A673 (cell line): Measurements from ENCODE around the gene MRFAP1L1. TPM values are rescaled to one million over a fixed set of nuclear protein-coding genes. Genes with fewer than 3 reads are reported as not detected.

Experiments
- BruUV-seq: library from RNA; stranded (reverse); fragments of 400-500 nt; replicated peaks from 2 replicates; lab custom pipeline; 2021; lab: Mats Ljungman, UMichigan
- CTCF ChIA-PET: fragments of 300-600 bp; sonication (Branson Sonifier 250); formaldehyde crosslinking; loops from one replicate; lab custom pipeline; 2022; ENCODE audit warnings: antibody characterized with exemption; lab: Charles Lee
- POLR2A ChIA-PET: fragments of 300-600 bp; sonication (Branson Sonifier 250); formaldehyde crosslinking; loops from one replicate; lab custom pipeline; 2022; ENCODE audit warnings: antibody characterized with exemption; ENCODE audit not compliant: low non-redundant PET; lab: Charles Lee
- DNase-seq: peaks from one replicate; pipeline ENCODE4 v3.0.0-alpha.2; 2015; ENCODE audit warnings: low spot score
- H3K27ac ChIP-seq: fragments of 200-600 bp; sonication (generic); 2 replicates; pipeline ENCODE4 v1.5.1; 2016; ENCODE audit warnings: mixed run types, low read depth, mild to moderate bottlenecking, mixed read lengths, antibody characterized with exemption, low read length; ENCODE audit not compliant: poor library complexity, severe bottlenecking
- H3K27me3 ChIP-seq: fragments of 200-600 bp; sonication (generic); replicated peaks from 2 replicates; pipeline ENCODE4 v1.6.1; 2017; ENCODE audit warnings: mixed run types, low read depth, mild to moderate bottlenecking, mixed read lengths, antibody characterized with exemption, low read length; ENCODE audit not compliant: insufficient read depth, poor library complexity
- H3K36me3 ChIP-seq: fragments of 200-600 bp; sonication (generic); 2 replicates; pipeline ENCODE4 v1.6.1; 2016; ENCODE audit warnings: mixed run types, mild to moderate bottlenecking, mixed read lengths, antibody characterized with exemption, low read length; ENCODE audit not compliant: insufficient read depth, poor library complexity, severe bottlenecking
- H3K4me1 ChIP-seq: fragments of 200-600 bp; sonication (generic); 2 replicates; pipeline ENCODE4 v1.6.1; 2017; ENCODE audit warnings: mixed run types, mild to moderate bottlenecking, mixed read lengths, antibody characterized with exemption, low read length; ENCODE audit not compliant: insufficient read depth, poor library complexity, severe bottlenecking
- H3K4me3 ChIP-seq: fragments of 200-600 bp; sonication (generic); 2 replicates; pipeline ENCODE4 v1.5.1; 2016; ENCODE audit warnings: low read depth, mixed run types, mild to moderate bottlenecking, mixed read lengths, low read length; ENCODE audit not compliant: poor library complexity, severe bottlenecking
- H3K9me3 ChIP-seq: fragments of 200-600 bp; sonication (generic); 2 replicates; pipeline ENCODE4 v1.6.1; 2016; ENCODE audit warnings: mixed run types, low read depth, mild to moderate bottlenecking, mixed read lengths, antibody characterized with exemption, low read length; ENCODE audit not compliant: poor library complexity, severe bottlenecking
- CTCF ChIP-seq: fragments of 300-800, 200-600 bp; sonication (generic); conservative IDR thresholded peaks from 2 replicates; pipeline ENCODE4 v1.5.1; 2017; ENCODE audit warnings: low read depth, mild to moderate bottlenecking, antibody characterized with exemption, low read length, moderate library complexity, mixed read lengths
- EZH2 ChIP-seq: fragments of 200-600 bp; sonication (generic); IDR thresholded peaks from 2 replicates; pipeline ENCODE4 v1.6.1; 2017; ENCODE audit warnings: borderline replicate concordance, low read depth, mild to moderate bottlenecking, mixed read lengths, antibody characterized with exemption, low read length; ENCODE audit not compliant: poor library complexity, severe bottlenecking
- intact Hi-C: fragments of 100-400 bp; cut with micrococcal nuclease; formaldehyde crosslinking; loops from one replicate; pipeline ENCODE4 v1.10.0; 2022; ENCODE audit not compliant: unreplicated experiment
- total RNA-seq: library from RNA; stranded (reverse); gene quantifications from 2 replicates; pipeline ENCODE4 v1.2.3, GENCODE V29; 2021

The MRFAP1L1 gene
- total RNA-seq, 1 experiment from 2014 or later = 61.0 TPM

GRCh38 chr4:6734165-6734786, 24.6 kb upstream of the MRFAP1L1 start:
- CTCF ChIA-PET = no interaction called here
- H3K9me3 ChIP-seq = peaks cover 2% of the 10 kb centered on the region
- DNase-seq = no peak
- TF ChIP-seq EZH2 = no peak
- TF ChIP-seq CTCF = no peak
- no peaks in the 10 kb centered on the region for H3K36me3 ChIP-seq
- no peak overlapping the region for H3K4me3 ChIP-seq
- intact Hi-C loops = no loop called here
- H3K27ac ChIP-seq = no peak overlapping the region
- BruUV-seq = no TSS peak
- no peaks in the 10 kb centered on the region for H3K27me3 ChIP-seq
- POLR2A ChIA-PET = no interaction called here
- H3K4me1 ChIP-seq = no peaks in the 10 kb centered on the region

- H3K36me3 ChIP-seq = no peaks in the 10 kb centered on the region
- H3K4me3 ChIP-seq = no peak overlapping the region
- no TSS peak for BruUV-seq
- H3K27me3 ChIP-seq = no peaks in the 10 kb centered on the region
- no peak for TF ChIP-seq CTCF
- no peak for TF ChIP-seq EZH2
- H3K9me3 ChIP-seq = no peaks in the 10 kb centered on the region
- H3K27ac ChIP-seq = no peak overlapping the region
- intact Hi-C loops = no loop called here
- ChIA-PET POLR2A (no interaction called here), CTCF (no interaction called here)
- no peaks in the 10 kb centered on the region for H3K4me1 ChIP-seq
- DNase-seq = no peak
Observed at GRCh38 chr4:6733358-6734164, 23.9 kb upstream of the MRFAP1L1 start.

GRCh38 chr4:6732441-6733357, 23.0 kb upstream of the MRFAP1L1 start:
- intact Hi-C loops = no loop called here
- H3K9me3 ChIP-seq = no peaks in the 10 kb centered on the region
- H3K27me3 ChIP-seq = no peaks in the 10 kb centered on the region
- no peak overlapping the region for H3K27ac ChIP-seq
- H3K4me3 ChIP-seq = no peak overlapping the region
- TF ChIP-seq CTCF = no peak
- no peak for TF ChIP-seq EZH2
- CTCF ChIA-PET = no interaction called here
- no peaks in the 10 kb centered on the region for H3K36me3 ChIP-seq
- BruUV-seq = no TSS peak
- peaks cover 4% of the 10 kb centered on the region for H3K4me1 ChIP-seq
- POLR2A ChIA-PET = no interaction called here
- DNase-seq = no peak
